Progenitor cell of endocrine pancreas (in vitro differentiated cells): Measurements from ENCODE around the gene UNC13C. TPM values are rescaled to one million over a fixed set of nuclear protein-coding genes. Genes with fewer than 3 reads are reported as not detected.

Experiments used
- DNase-seq: peaks from one replicate; pipeline ENCODE4 v3.0.0; 2021; ENCODE audit warnings: low spot score; ENCODE audit not compliant: unreplicated experiment
- H3K27ac Mint-ChIP-seq: 2 replicates; pipeline ENCODE4 v1.8.0; 2021; ENCODE audit warnings: mild to moderate bottlenecking, moderate library complexity, mixed read lengths
- H3K27me3 Mint-ChIP-seq: 2 replicates; pipeline ENCODE4 v1.8.0; 2021; ENCODE audit warnings: mixed read lengths
- H3K36me3 Mint-ChIP-seq: 2 replicates; pipeline ENCODE4 v1.8.0; 2022; ENCODE audit warnings: mixed read lengths; ENCODE audit not compliant: insufficient read depth
- H3K4me1 Mint-ChIP-seq: 2 replicates; pipeline ENCODE4 v1.8.0; 2021; ENCODE audit warnings: low read depth, mixed read lengths
- H3K4me3 Mint-ChIP-seq: 2 replicates; pipeline ENCODE4 v1.8.0; 2021; ENCODE audit warnings: low read depth, mild to moderate bottlenecking, moderate library complexity, mixed read lengths
- H3K9me3 Mint-ChIP-seq: 2 replicates; pipeline ENCODE4 v1.8.0; 2021; ENCODE audit warnings: low read depth, mixed read lengths
- total RNA-seq: library from RNA; stranded (reverse); gene quantifications from 2 replicates; pipeline ENCODE4 v1.2.1, GENCODE V29; 2021
- TF ChIP-seq, protein P1 (sequence below): fragments of 200-600 bp; sonication (generic); IDR thresholded peaks from one replicate; pipeline ENCODE4 v1.5.0; 2021; ENCODE audit warnings: antibody characterized with exemption, mild to moderate bottlenecking; ENCODE audit not compliant: unreplicated experiment

Gene UNC13C
- total RNA-seq, 1 donor from 2014 or later: 7.3 TPM

DNA sequence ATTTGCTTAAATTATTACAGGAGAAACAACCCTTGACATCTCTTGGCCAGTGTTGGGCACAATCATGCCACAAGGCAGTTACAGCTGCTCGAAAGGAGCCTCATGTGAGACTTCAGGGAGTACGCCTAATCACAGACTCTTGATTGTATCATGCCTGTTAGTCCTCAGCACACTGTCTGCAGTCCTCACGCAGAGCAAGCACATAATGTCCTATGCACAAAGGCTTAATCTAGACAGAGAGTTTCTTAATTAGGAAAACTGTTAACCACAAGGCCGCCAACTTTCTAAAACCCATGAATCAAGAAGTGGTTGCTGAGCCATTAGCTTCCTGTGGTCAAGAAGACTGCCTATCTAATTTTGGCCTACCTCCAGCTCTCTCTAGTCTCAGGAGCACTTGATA is 172.0 kb downstream of the UNC13C start:
- H3K27ac Mint-ChIP-seq: no peak overlapping the region

DNA sequence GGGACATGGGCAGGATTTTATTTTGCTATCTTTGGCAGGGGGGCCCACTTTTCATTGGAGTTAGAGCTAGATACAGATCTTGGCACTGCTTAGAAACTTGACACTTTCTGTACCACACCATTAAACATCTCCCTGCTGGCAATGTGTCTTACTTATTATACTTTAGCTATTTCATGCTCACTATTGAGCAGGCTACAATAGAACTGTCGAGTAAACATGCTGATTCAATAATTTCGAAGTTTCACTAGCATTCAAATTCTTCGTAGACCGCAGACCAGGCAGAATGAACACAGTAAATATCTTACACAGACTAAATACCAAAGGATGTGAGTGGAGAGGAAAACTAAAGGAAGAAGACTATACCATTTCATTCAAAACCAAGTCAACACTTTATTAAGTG is 180.8 kb downstream of the UNC13C start:
- Mint-ChIP-seq H3K4me3 (no peak overlapping the region), H3K9me3 (no peaks in the 10 kb centered on the region), H3K27me3 (no peaks in the 10 kb centered on the region), H3K27ac (no peak overlapping the region), H3K4me1 (no peaks in the 10 kb centered on the region), H3K36me3 (no peaks in the 10 kb centered on the region)
- TF ChIP-seq, protein P1, sequence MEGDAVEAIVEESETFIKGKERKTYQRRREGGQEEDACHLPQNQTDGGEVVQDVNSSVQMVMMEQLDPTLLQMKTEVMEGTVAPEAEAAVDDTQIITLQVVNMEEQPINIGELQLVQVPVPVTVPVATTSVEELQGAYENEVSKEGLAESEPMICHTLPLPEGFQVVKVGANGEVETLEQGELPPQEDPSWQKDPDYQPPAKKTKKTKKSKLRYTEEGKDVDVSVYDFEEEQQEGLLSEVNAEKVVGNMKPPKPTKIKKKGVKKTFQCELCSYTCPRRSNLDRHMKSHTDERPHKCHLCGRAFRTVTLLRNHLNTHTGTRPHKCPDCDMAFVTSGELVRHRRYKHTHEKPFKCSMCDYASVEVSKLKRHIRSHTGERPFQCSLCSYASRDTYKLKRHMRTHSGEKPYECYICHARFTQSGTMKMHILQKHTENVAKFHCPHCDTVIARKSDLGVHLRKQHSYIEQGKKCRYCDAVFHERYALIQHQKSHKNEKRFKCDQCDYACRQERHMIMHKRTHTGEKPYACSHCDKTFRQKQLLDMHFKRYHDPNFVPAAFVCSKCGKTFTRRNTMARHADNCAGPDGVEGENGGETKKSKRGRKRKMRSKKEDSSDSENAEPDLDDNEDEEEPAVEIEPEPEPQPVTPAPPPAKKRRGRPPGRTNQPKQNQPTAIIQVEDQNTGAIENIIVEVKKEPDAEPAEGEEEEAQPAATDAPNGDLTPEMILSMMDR: no peak
- no peak for DNase-seq

More for the DNA sequence above, 172.0 kb downstream of the UNC13C start:
- H3K27me3 Mint-ChIP-seq: no peaks in the 10 kb centered on the region
- H3K4me3 Mint-ChIP-seq: no peak overlapping the region
- TF ChIP-seq, protein P1: no peak
- H3K9me3 Mint-ChIP-seq: no peaks in the 10 kb centered on the region
- H3K4me1 Mint-ChIP-seq: no peaks in the 10 kb centered on the region
- no peaks in the 10 kb centered on the region for H3K36me3 Mint-ChIP-seq
- no peak for DNase-seq

DNA sequence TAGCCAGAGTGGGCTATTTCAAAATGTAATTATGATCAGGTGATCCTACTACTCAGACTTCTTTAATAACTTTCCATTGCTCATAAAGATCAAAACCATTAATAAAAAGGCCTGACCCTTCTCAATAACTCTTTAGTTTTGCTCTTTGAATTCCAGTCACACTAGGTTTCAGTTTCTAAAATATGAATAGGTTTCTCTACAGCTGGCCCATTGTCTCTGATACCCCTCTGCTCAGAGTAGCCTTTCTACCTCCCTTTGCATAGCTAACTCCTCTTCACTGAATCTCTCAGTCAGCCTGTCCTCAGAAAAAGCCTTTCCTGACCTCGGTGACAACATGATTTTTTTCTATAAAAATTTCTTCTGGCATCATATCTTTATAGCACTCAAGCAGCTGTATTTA is 209.1 kb downstream of the UNC13C start:
- no peak for DNase-seq
- no peaks in the 10 kb centered on the region for H3K9me3 Mint-ChIP-seq
- TF ChIP-seq, protein P1: no peak
- no peak overlapping the region for H3K4me3 Mint-ChIP-seq
- no peak overlapping the region for H3K27ac Mint-ChIP-seq
- H3K36me3 Mint-ChIP-seq: no peaks in the 10 kb centered on the region
- H3K27me3 Mint-ChIP-seq: no peaks in the 10 kb centered on the region
- H3K4me1 Mint-ChIP-seq: no peaks in the 10 kb centered on the region

DNA sequence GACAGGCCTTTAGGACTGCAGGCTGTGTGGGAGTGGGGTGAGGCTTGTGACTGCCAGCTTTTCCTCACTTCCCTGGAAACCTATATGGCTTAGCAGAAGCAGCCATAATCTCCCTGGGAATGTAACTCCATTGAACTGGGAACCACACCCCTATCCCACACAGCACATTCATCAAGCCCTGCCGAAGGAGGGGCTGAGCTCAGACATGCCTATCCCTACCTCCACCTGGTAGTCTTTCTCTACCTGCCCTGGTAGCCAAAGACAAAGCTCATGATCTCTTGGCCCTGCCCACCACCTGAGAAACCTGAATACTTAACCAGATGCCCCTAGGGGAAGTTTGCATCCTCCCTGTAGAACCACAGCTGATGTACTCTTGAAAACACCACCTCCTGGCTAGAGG is 219.8 kb downstream of the UNC13C start:
- TF ChIP-seq, protein P1: no peak
- Mint-ChIP-seq H3K36me3 (no peaks in the 10 kb centered on the region), H3K9me3 (peaks cover 30% of the 10 kb centered on the region), H3K27me3 (no peaks in the 10 kb centered on the region), H3K4me1 (no peaks in the 10 kb centered on the region), H3K27ac (no peak overlapping the region), H3K4me3 (no peak overlapping the region)
- no peak for DNase-seq

DNA sequence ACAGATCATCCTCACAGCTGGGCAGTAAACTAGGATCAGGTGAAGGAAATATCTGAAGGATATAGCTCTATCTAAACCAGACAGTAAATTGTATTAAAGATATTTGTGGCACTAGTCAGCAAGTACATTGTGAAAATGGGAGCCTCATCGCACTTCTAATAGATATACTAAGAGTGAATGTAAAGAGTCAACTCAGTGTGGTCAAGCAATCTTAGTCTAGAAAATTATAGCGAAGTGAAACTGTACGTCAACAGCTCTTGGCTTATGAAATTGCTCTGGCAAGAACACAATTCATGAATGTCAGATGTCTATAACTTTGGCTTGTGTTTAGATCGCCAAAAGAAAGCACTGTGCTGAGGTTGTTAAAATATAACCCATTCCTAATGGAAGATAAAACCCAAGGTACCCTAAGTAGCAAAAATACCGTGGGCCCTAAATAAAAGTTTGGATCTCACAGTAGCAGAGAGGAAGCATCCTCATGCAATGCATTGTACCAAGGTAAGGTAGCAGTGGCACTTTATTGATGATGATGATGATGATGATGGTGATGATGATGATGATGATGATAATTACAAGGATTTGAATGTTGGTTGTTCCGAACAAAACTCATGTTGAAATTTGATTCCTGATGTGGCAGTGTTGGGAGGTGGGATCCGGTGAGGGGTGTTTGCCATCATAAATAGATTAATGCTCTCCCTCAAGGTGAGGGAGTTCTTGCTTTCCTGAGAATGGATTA is 228.5 kb downstream of the UNC13C start:
- TF ChIP-seq, protein P1: no peak
- Mint-ChIP-seq H3K27me3 (no peaks in the 10 kb centered on the region), H3K4me3 (no peak overlapping the region), H3K36me3 (no peaks in the 10 kb centered on the region), H3K9me3 (peaks cover 7% of the 10 kb centered on the region), H3K27ac (no peak overlapping the region), H3K4me1 (peaks cover 2% of the 10 kb centered on the region)
- DNase-seq: no peak
